ENCODE data around the gene ALCAM. TPM values are rescaled to one million over a fixed set of nuclear protein-coding genes. Genes with fewer than 3 reads are reported as not detected.

Gene ALCAM
- total RNA-seq, 2 donors from 2014 or later, result 3.3 to 16.5 TPM

GRCh38 chr3:105527535-105527934 is 160.8 kb downstream of the ALCAM start:
- H3K4me3 ChIP-seq, result no peak overlapping the region
- TF ChIP-seq CTCF (IDR thresholded peaks at IDR 0.05), result no peak
- no peaks in the 10 kb centered on the region for H3K36me3 ChIP-seq
- H3K27ac ChIP-seq, result no peak overlapping the region
- no peak for DNase-seq (ENCODE audit: low spot score)
- H3K27me3 ChIP-seq, result no peaks in the 10 kb centered on the region
- no peaks in the 10 kb centered on the region for H3K9me3 ChIP-seq
- H3K4me1 ChIP-seq, result no peaks in the 10 kb centered on the region

GRCh38 chr3:105527949-105528348 is 161.2 kb downstream of the ALCAM start:
- Histone ChIP-seq H3K27me3 (no peaks in the 10 kb centered on the region), H3K36me3 (no peaks in the 10 kb centered on the region), H3K27ac (no peak overlapping the region), H3K4me3 (no peak overlapping the region), H3K9me3 (no peaks in the 10 kb centered on the region), H3K4me1 (no peaks in the 10 kb centered on the region)
- no peak for TF ChIP-seq CTCF (IDR thresholded peaks at IDR 0.05)
- DNase-seq (ENCODE audit: low spot score), result no peak

GRCh38 chr3:105528955-105529354 is 162.2 kb downstream of the ALCAM start:
- Histone ChIP-seq H3K27ac (no peak overlapping the region), H3K27me3 (no peaks in the 10 kb centered on the region), H3K4me3 (no peak overlapping the region), H3K4me1 (no peaks in the 10 kb centered on the region), H3K9me3 (no peaks in the 10 kb centered on the region), H3K36me3 (no peaks in the 10 kb centered on the region)
- TF ChIP-seq CTCF (IDR thresholded peaks at IDR 0.05), result no peak
- DNase-seq (ENCODE audit: low spot score), result no peak

GRCh38 chr3:105529456-105529855 is 162.7 kb downstream of the ALCAM start:
- no peaks in the 10 kb centered on the region for H3K9me3 ChIP-seq
- DNase-seq (ENCODE audit: low spot score), result no peak
- no peaks in the 10 kb centered on the region for H3K4me1 ChIP-seq
- TF ChIP-seq CTCF (IDR thresholded peaks at IDR 0.05), result no peak
- H3K27ac ChIP-seq, result no peak overlapping the region
- H3K4me3 ChIP-seq, result no peak overlapping the region
- no peaks in the 10 kb centered on the region for H3K36me3 ChIP-seq
- H3K27me3 ChIP-seq, result no peaks in the 10 kb centered on the region

- no peak for DNase-seq (ENCODE audit: low spot score)
- H3K36me3 ChIP-seq, result no peaks in the 10 kb centered on the region
- H3K4me1 ChIP-seq, result no peaks in the 10 kb centered on the region
- H3K4me3 ChIP-seq, result no peak overlapping the region
- no peaks in the 10 kb centered on the region for H3K27me3 ChIP-seq
- H3K27ac ChIP-seq, result no peak overlapping the region
- TF ChIP-seq CTCF (IDR thresholded peaks at IDR 0.05), result no peak
- no peaks in the 10 kb centered on the region for H3K9me3 ChIP-seq
These were observed 165.5 kb downstream of the ALCAM start for GRCh38 chr3:105532251-105532650.

GRCh38 chr3:105533960-105534359 is 167.3 kb downstream of the ALCAM start:
- no peaks in the 10 kb centered on the region for H3K36me3 ChIP-seq
- no peak overlapping the region for H3K4me3 ChIP-seq
- no peak overlapping the region for H3K27ac ChIP-seq
- no peak for TF ChIP-seq CTCF (IDR thresholded peaks at IDR 0.05)
- H3K9me3 ChIP-seq, result no peaks in the 10 kb centered on the region
- H3K27me3 ChIP-seq, result no peaks in the 10 kb centered on the region
- no peaks in the 10 kb centered on the region for H3K4me1 ChIP-seq
- DNase-seq (ENCODE audit: low spot score), result no peak
